Measurements from ENCODE around the gene CNTNAP1.

GRCh38 chr17:42743595-42744282 lies 61.4 kb downstream of the CNTNAP1 start:
- no peak for TF ChIP-seq POLR2AphosphoS5 (IDR thresholded peaks at IDR 0.05; ENCODE audit: borderline replicate concordance, low read depth, low read length)
- TF ChIP-seq EZH2 (IDR thresholded peaks at IDR 0.05) = no peak
- TF ChIP-seq FOXP2 (optimal IDR thresholded peaks at IDR 0.05; ENCODE audit: control extremely low read depth, extremely low read length, insufficient read depth) = no peak
